Muscle of arm (tissue), 12 donors: Measurements from ENCODE around the gene BRAF. TPM values are rescaled to one million over a fixed set of nuclear protein-coding genes. Genes with fewer than 3 reads are reported as not detected.

ENCODE experiments used
- polyA plus RNA-seq, 12 donors: library from polyadenylated mRNA; unstranded; fragments of 120-200 nt; gene quantifications; one replicate each; pipeline ENCODE4 v1.2.1, GENCODE V29; 2013; ENCODE audit not compliant: insufficient read length in 12 of 12

BRAF gene
- polyA plus RNA-seq, 12 donors = 9.8 to 17.6 (median 13.2) TPM; not detected in 1

Other genes with a start within 250 kb of the BRAF start
- 100 to 1,000 TPM in 10 of 12 donors, 10 to 100 TPM in 1, not detected in 1; 77.6 to 167 (median 144) TPM for gene NDUFB2, start 228.2 kb downstream of the BRAF start, polyA plus RNA-seq
- gene MRPS33, start 90.0 kb upstream of the BRAF start, polyA plus RNA-seq = 10 to 100 TPM in 11 of 12 donors, not detected in 1; 51.0 to 85.6 (median 75.8) TPM
- 1 to 10 TPM in 2 of 12 donors, under 1 TPM in 9, not detected in 1; 0.50 to 1.9 (median 0.73) TPM for gene TMEM178B, start 149.1 kb upstream of the BRAF start, polyA plus RNA-seq